AG08396 (cell line): ENCODE results near the gene UBE2M.
A peak's percentile ranks its signal among the peaks of the same experiment; 100 is the strongest.

Source experiments
- DNase-seq: peaks from one replicate; pipeline ENCODE4 v3.0.0; 2012; ENCODE audit warnings: low spot score, mixed read lengths

UBE2M gene

DNA sequence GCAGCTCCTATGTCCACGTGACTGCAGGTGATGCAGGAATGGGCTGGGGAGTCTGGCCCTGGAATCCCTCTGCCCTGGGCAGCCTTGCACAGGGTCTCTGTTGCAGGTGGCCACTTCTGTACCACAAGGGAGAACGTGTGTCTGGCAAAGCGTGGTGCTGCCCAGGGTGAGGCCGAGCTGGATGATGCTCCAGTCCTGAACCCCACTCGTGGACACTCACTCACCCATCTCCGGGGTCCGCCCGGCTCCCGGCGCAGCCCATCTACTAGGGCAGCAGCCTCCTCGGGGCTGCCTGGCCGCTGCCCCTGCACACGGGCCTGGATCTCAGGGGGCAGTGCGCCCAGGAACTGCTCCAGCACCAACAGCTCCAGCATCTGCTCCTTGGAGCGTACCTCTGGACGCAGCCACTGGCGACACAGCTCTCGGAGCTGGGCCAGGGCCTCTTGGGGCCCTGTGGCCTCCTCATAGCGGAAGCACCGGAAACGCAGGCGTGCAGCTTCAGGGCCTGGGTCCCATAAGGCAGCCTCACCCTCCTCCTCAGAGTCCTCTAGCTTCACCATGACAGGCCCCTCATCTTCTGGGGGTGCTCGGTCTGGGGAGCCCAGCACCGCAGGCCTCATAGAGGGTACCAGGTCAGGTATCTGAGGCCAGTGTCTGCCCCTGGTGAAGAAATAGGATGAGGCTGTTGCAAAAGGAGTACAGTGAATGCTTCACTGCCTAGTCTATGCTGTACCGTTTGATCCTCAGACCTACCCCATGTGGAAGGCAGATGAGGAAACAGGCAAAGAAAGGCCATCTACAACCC, 12.6 kb upstream of the UBE2M start:
- no peak for DNase-seq

GRCh38 chr19:58569943-58570670, 11.7 kb upstream of the UBE2M start:
- no peak for DNase-seq

- no peak for DNase-seq
These were observed 11.0 kb upstream of the UBE2M start for GRCh38 chr19:58569191-58569942.

DNA sequence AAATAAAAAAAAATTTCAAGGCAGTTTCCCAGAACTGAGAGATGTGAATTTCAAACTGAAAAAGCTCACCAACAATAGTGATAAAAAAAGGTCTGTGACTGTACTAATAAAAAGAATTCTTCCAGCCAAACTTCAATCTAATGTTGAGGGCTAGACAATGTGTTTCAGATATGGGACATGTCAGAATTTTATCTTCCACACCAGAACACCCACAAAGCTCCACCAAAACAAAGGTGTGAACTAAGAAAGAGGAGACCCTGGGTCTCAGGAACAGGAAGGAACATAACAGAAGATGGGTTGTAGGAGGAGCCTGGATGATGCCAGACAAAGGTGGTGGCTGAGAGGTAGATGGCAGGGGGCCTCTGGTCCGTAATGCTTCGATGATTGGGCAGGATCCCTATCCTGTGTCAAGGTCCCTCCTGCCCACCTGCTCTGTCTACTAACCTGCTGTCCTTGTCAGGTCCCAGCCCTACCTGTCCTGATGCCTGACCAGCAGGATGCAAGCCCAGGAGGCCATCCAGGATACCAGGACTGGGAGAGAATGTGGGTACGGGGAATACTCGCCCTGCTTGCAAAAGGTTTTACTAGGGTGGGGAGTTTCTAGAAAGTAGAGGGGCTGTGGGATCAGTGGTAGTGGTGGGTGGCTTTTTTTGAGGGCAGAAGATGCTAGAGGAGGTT, 10.2 kb upstream of the UBE2M start:
- no peak for DNase-seq

GRCh38 chr19:58566989-58567388, 8.6 kb upstream of the UBE2M start:
- DNase-seq, result no peak

- DNase-seq, result no peak
These were observed 5.4 kb upstream of the UBE2M start for GRCh38 chr19:58563823-58564222.

GRCh38 chr19:58563034-58563573, 4.7 kb upstream of the UBE2M start:
- no peak for DNase-seq

GRCh38 chr19:58562122-58563033, 4.0 kb upstream of the UBE2M start:
- no peak for DNase-seq

DNA sequence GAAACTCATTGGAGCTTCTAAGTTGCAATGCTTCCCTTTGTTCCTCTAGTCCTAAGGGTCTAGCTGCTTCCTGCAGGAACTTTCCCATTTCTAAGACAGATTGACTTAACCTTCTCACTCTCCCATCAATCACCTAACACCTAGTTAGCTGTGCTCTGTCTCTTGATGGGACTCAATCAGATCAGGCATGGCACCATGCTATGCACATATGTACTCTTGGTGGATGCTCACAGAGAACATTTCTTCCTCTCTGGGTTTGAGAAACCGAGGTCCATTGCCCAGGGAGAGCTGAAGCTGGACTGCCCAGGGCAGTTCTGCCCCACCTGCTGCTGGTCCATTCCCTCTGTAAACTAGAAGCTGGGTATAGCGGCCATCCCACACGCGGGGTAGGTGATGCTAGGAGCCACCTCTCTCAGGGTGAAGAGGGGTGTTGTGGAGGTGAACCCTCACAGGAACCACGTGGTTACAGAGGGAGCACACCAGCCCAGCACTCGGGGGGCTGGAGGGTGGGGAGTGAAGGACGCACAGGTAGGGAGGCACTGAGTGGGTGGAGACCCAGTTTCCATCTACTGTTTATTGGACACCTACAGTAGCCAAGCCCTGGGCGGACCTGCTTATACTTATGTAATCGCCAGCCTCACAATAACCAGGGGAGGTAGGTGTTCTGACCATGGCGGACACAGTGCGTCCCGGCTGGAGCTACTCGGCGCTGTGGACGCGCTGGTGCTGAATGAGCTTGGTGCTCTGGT, 3.1 kb upstream of the UBE2M start:
- DNase-seq, result no peak

DNA sequence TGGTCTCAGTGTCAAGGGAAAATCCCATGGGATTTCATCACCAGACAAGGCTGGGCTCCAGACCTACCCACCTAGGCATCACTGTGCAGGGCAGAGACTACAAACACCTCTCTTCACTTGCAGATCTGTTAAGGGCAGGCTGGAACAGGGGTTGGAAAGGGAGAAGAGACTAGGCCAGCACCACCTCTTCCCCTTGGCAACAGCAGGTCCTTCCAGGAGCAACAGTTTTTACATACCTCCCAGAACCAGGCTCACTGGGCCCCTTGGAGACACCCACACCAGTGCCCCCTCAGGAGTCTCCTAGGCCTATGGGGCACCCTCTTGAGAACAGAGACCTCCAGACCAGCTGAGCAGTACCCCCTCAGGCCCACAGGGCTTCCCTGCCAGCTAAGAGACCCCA, 2.5 kb upstream of the UBE2M start:
- DNase-seq, result no peak

GRCh38 chr19:58560007-58560887, 1.8 kb upstream of the UBE2M start:
- no peak for DNase-seq

DNA sequence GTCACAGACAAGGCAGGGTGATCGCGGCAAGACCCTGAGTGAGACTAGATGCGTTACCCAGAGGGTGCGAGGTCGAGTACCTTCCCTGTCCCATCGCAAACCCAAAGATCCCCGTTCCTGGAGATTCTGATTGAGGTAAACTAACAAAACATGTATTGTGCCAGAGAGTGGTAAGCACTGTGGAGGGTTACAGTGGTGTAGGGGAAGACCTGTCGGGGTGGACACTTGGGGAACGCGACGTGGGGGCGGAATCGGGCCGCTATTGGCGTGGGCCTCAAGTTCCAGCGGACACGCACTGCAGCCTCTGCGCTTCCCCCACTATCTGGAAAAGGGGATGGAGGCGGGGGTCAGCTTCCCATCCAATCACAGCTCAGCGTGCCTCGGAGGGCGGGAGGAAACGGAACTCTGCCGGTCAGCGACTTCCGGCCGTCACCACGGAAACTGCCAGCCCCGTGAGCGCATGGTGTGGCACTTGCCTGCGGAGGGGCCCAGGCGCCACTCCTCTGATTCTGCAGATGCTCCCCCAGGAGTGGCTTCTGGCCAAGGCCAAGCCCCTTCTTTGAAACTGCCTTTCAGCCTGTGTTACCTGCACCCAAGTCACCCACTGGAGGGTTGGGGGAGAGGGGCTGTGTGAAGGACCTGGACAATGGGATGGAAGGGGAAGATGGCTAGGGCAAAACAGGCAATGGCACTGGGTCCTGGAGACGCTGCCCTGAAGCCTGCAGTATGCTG, 1.0 kb upstream of the UBE2M start:
- DNase-seq, result peak; percentile 97

GRCh38 chr19:58558623-58559274, 338 bp upstream of the UBE2M start:
- DNase-seq, result peak; percentile 97

- no peak for DNase-seq
These were observed 968 bp downstream of the UBE2M start for GRCh38 chr19:58557221-58558065.

DNA sequence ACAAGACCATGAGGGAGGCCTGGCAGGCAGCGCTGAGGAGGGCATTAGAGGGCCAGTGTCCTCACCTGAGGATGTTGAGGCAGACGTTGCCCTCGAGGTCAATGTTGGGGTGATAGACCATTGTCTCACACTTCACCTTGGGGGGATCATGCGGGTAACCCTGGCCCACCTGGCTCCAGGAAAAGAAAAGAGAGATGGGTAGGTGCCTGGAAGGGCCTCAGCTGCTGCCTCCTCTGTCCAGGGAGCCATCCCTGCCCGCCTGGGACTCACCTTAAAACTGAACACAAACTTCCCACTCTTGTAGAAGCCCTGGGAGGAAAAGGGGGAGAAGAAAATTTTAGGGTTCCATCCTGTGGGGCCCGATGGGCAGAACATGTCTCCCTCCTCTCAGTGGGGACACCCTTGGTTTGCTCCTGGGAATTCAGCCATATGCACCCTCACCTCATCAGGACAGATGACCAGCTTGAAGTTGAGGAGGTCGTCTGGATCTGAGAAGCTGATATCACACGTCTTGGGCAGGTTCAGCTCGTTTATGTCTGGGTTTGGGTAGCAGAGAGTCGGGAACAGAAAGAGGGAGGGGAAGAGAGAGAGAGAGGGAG, 1.7 kb downstream of the UBE2M start:
- no peak for DNase-seq

DNA sequence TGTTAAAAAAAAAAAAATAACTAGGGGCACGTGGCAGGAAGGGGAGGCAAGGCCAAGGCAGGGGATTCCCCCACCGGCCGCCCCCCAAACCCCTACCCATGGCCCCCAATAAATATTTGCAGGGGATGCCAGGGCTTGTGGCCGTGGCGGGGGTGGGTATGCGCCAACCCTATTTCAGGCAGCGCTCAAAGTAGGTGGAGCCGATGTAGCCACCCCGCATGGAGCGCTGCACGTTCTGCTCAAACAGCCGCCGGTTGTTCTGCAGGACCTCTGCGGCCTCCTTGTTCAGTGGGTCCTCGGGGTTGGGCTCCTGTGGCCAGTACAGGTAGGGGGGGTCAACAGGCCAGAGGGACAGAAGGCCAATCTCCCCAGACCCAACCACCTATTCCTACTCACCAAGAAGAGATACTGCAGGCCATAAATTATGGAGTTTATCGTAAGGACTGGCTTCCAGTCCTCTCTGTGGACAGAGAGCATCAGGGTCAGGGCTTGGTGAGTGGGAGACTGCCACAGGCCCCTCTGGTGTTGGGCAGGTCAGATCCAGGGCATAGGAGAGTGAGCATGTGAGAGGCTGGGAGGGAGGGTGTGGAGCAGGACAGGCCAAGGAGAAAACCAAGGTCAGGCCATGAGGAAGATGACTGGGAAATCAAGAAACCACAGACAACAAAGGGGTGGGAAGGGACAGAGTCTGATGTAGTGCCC, 2.3 kb downstream of the UBE2M start:
- DNase-seq, result no peak
